ENCODE measurements around the gene MACROH2A2.
"Not testable (repeated sequence)": the region's sequence is repeated elsewhere in the genome, so short reads cannot be mapped to it uniquely, and the experiment has no call there.

Gene MACROH2A2

DNA sequence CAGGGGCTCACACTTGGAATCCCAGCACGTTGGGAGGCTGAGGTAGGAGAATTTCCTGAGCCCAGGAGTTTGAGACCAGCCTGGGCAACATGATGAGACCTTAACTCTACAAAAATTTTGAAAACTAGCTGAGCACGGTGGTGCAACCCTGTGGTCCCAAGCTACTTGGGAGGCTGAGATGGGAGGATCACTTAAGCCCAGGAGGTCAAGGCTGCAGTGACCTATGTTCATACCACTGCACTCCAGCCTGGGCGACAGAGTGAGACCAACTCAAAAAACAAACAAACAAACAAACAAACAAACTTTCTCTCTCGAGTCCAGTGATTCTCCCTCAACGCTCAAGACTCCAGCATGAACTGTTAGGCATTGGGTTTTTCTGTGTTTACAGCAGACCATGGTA, 95.9 kb downstream of the MACROH2A2 start:
- DNase-seq (ENCODE audit: low read depth in 1 of 2, low spot score in 1 of 2) = no peak

DNA sequence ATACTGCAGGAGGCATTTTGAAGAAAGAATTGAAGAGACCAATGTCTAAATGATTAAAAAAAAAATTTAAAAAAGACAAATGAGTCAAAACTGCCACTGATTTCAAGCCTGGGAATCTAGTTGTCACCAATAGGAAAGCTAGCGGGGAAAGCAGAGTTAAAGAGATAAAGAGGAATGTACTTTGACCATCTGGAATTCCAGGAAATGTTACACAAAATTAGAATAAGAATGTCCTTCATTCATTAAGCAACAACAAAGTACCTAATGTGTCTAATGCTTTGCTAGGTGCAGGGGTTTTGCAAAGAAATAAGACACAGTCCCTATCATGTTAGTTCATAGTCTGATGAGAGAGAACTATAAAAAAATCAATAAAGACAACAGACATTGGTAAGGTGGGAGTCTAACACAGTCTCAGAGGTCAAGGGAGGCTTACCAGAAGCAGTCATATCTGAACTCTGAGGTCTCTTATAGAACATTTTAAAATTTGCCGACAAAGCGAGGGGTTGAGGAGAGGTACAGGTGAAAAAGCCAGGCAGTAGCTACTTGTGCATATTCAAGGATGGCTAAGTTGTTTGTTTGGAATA, 102.7 kb downstream of the MACROH2A2 start:
- DNase-seq (ENCODE audit: low read depth in 1 of 2, low spot score in 1 of 2) = no peak

DNA sequence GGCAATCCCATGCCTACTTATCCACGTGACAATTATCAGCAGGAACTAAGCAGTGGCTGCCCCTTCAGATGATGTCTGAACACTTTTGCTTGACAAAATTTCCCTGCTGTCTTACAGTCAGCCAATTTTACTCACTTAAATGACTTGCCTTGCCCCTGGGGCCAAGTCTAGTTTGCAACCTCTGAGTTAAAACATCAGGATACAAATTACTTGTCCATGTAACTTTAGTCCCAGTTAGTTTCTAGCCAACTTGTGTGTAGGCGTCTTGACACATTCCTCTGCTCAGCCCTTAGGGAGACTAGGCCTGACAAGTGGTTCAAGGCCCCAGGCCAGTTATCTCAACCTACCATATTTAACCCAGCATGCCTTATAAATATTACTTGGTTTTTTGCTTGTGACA, 105.5 kb downstream of the MACROH2A2 start:
- no peak for DNase-seq (ENCODE audit: low read depth in 1 of 2, low spot score in 1 of 2)

DNA sequence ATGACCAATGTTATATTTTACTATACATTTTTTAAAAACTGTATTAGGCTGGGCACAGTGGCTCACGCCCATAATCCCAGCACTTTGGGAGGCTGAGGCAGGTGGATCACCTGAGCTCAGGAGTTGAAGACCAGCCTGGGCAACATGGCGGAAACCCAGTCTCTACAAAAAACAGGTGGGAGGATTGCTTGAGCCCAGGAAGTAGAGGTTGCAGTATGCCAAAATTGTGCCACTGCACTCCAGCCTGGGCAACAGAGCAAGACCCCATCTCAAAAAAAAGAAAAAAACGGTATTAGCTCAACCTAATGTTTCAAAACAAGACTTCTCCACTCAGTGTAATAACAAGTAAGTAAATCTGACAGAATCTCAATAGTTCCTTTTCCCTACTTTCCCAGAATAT, 106.7 kb downstream of the MACROH2A2 start:
- DNase-seq (ENCODE audit: low read depth in 1 of 2, low spot score in 1 of 2) = not testable (repeated sequence)

DNA sequence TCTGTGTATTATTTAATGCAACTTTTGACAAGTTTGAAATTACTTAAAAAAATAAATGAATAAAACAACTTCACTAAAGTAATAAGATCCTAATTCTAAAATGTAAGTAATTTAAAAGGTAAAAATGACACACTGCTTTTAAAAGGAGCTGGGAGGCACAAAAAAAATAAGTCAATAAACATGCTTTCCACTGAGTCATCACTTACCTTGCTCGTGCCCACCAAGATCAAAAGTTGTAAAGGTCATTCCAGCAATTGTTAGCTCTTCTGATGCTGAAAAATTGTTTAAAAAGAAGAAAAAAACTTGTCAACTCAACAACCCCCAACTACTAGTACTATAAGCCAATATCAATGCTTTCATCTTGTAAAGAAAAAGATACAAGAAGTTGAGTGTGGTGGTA, 108.2 kb downstream of the MACROH2A2 start:
- DNase-seq (ENCODE audit: low read depth in 1 of 2, low spot score in 1 of 2) = no peak
